PFSK-1 (cell line): ENCODE data around the gene UGGT1.

Experiments
- FOXP2 ChIP-seq: optimal IDR thresholded peaks from 2 replicates; pipeline ENCODE3; 2011; ENCODE audit warnings: borderline replicate concordance, control low read depth, inconsistent platforms; ENCODE audit not compliant: insufficient read depth; ENCODE audit errors: extremely low read length, extremely low read depth
- POLR2AphosphoS5 ChIP-seq: IDR thresholded peaks from 2 replicates; pipeline ENCODE4 v1.6.1; 2012; ENCODE audit warnings: low read depth, mild to moderate bottlenecking, control low read depth, low read length, moderate library complexity
- REST ChIP-seq, 2 experiments: IDR thresholded peaks; 2 replicates each; pipeline versions ENCODE4 v1.6.1 to v1.8.0; 2011 to 2012; ENCODE audit warnings: low read depth in 2 of 2, low read length in 2 of 2, control low read depth in 1 of 2, inconsistent platforms in 1 of 2, mild to moderate bottlenecking in 1 of 2, moderate library complexity in 1 of 2; ENCODE audit not compliant: insufficient read depth in 1 of 2
- SIN3A ChIP-seq: IDR thresholded peaks from 2 replicates; pipeline ENCODE4 v1.6.1; 2012; ENCODE audit warnings: mild to moderate bottlenecking, low read length, moderate library complexity, borderline replicate concordance; ENCODE audit not compliant: insufficient read depth
- TAF1 ChIP-seq: IDR thresholded peaks from 2 replicates; pipeline ENCODE4 v1.6.1; 2012; ENCODE audit warnings: low read length, control low read depth, borderline replicate concordance; ENCODE audit not compliant: insufficient read depth

GRCh38 chr2:128166746-128167353 lies 75.8 kb downstream of the UGGT1 start:
- TF ChIP-seq POLR2AphosphoS5 = no peak
- TF ChIP-seq TAF1 = no peak
- TF ChIP-seq REST (IDR thresholded peaks at IDR 0.05; ENCODE audit: insufficient read depth in 1 of 2, low read depth in 2 of 2, low read length in 2 of 2) = no peak
- no peak for TF ChIP-seq SIN3A
- TF ChIP-seq FOXP2 = no peak
